ENCODE measurements around the gene FCER1A.
"Not testable (repeated sequence)": the region's sequence is repeated elsewhere in the genome, so short reads cannot be mapped to it uniquely, and the experiment has no call there.

FCER1A gene

GRCh38 chr1:159315381-159315780 is 13.2 kb downstream of the FCER1A start:
- Mint-ChIP-seq H3K27ac (no peak overlapping the region), H3K36me3 (ENCODE audit: low read depth) (no peaks in the 10 kb centered on the region), H3K27me3 (no peaks in the 10 kb centered on the region), H3K4me3 (no peak overlapping the region), H3K9me3 (no peaks in the 10 kb centered on the region), H3K4me1 (ENCODE audit: low read depth) (peaks cover 61% of the 10 kb centered on the region)
- intact Hi-C loops (cut with micrococcal nuclease) = no loop called here

- no peak overlapping the region for H3K4me3 Mint-ChIP-seq
- H3K27me3 Mint-ChIP-seq = no peaks in the 10 kb centered on the region
Measured at GRCh38 chr1:159318784-159319551, 16.8 kb downstream of the FCER1A start.

GRCh38 chr1:159334797-159335196 is 32.7 kb downstream of the FCER1A start:
- H3K27me3 Mint-ChIP-seq = no peaks in the 10 kb centered on the region
- no peaks in the 10 kb centered on the region for H3K4me1 Mint-ChIP-seq (ENCODE audit: low read depth)
- H3K36me3 Mint-ChIP-seq (ENCODE audit: low read depth) = no peaks in the 10 kb centered on the region

More at GRCh38 chr1:159318784-159319551, 16.8 kb downstream of the FCER1A start:
- Mint-ChIP-seq H3K4me1 (ENCODE audit: low read depth) (peaks cover 46% of the 10 kb centered on the region), H3K27ac (no peak overlapping the region), H3K36me3 (ENCODE audit: low read depth) (no peaks in the 10 kb centered on the region), H3K9me3 (no peaks in the 10 kb centered on the region)
- intact Hi-C loops (cut with micrococcal nuclease) = no loop called here

GRCh38 chr1:159338018-159338417 is 35.9 kb downstream of the FCER1A start:
- Mint-ChIP-seq H3K4me3 (no peak overlapping the region), H3K27me3 (no peaks in the 10 kb centered on the region), H3K4me1 (ENCODE audit: low read depth) (peaks cover 13% of the 10 kb centered on the region), H3K36me3 (ENCODE audit: low read depth) (no peaks in the 10 kb centered on the region), H3K9me3 (no peaks in the 10 kb centered on the region), H3K27ac (no peak overlapping the region)
- intact Hi-C loops (cut with micrococcal nuclease) = no loop called here

More at GRCh38 chr1:159334797-159335196, 32.7 kb downstream of the FCER1A start:
- intact Hi-C loops (cut with micrococcal nuclease) = no loop called here
- no peak overlapping the region for H3K27ac Mint-ChIP-seq
- no peaks in the 10 kb centered on the region for H3K9me3 Mint-ChIP-seq
- no peak overlapping the region for H3K4me3 Mint-ChIP-seq

GRCh38 chr1:159339536-159339935 is 37.4 kb downstream of the FCER1A start:
- intact Hi-C loops (cut with micrococcal nuclease) = no loop called here
- no peak overlapping the region for H3K27ac Mint-ChIP-seq
- no peaks in the 10 kb centered on the region for H3K27me3 Mint-ChIP-seq
- no peaks in the 10 kb centered on the region for H3K36me3 Mint-ChIP-seq (ENCODE audit: low read depth)
- no peaks in the 10 kb centered on the region for H3K9me3 Mint-ChIP-seq
- peaks cover 18% of the 10 kb centered on the region for H3K4me1 Mint-ChIP-seq (ENCODE audit: low read depth)
- no peak overlapping the region for H3K4me3 Mint-ChIP-seq

GRCh38 chr1:159341736-159342135 is 39.6 kb downstream of the FCER1A start:
- intact Hi-C loops (cut with micrococcal nuclease) = loop anchor here (10.0 kb wide), 1 partner anchor 97 kb away; no protein-coding TSS in a partner anchor
- Mint-ChIP-seq H3K9me3 (no peaks in the 10 kb centered on the region), H3K4me3 (no peak overlapping the region), H3K4me1 (ENCODE audit: low read depth) (peaks cover 18% of the 10 kb centered on the region), H3K27ac (no peak overlapping the region), H3K36me3 (ENCODE audit: low read depth) (no peaks in the 10 kb centered on the region), H3K27me3 (no peaks in the 10 kb centered on the region)

- intact Hi-C loops (cut with micrococcal nuclease) = loop anchor here (10.0 kb wide), 1 partner anchor 98 kb away; no protein-coding TSS in a partner anchor
- Mint-ChIP-seq H3K4me3 (no peak overlapping the region), H3K4me1 (ENCODE audit: low read depth) (peaks cover 18% of the 10 kb centered on the region), H3K27ac (no peak overlapping the region), H3K9me3 (no peaks in the 10 kb centered on the region), H3K36me3 (ENCODE audit: low read depth) (no peaks in the 10 kb centered on the region), H3K27me3 (no peaks in the 10 kb centered on the region)
Measured at GRCh38 chr1:159342761-159343425, 40.8 kb downstream of the FCER1A start.

- H3K27ac Mint-ChIP-seq; H3K4me1 Mint-ChIP-seq (ENCODE audit: low read depth); H3K27me3 Mint-ChIP-seq; H3K36me3 Mint-ChIP-seq (ENCODE audit: low read depth); H3K9me3 Mint-ChIP-seq; H3K4me3 Mint-ChIP-seq: not testable (repeated sequence)
- intact Hi-C loops (cut with micrococcal nuclease) = loop anchor here (10.0 kb wide), 1 partner anchor 105 kb away; no protein-coding TSS in a partner anchor
Measured at GRCh38 chr1:159349374-159349773, 47.2 kb downstream of the FCER1A start.

GRCh38 chr1:159352436-159352835 is 50.3 kb downstream of the FCER1A start:
- peaks cover 17% of the 10 kb centered on the region for H3K9me3 Mint-ChIP-seq
- H3K36me3 Mint-ChIP-seq (ENCODE audit: low read depth) = no peaks in the 10 kb centered on the region
- no peak overlapping the region for H3K4me3 Mint-ChIP-seq

More at GRCh38 chr1:159352436-159352835, 50.3 kb downstream of the FCER1A start:
- Mint-ChIP-seq H3K27ac (no peak overlapping the region), H3K27me3 (peaks cover 2% of the 10 kb centered on the region), H3K4me1 (ENCODE audit: low read depth) (peaks cover 9% of the 10 kb centered on the region)
- intact Hi-C loops (cut with micrococcal nuclease) = no loop called here

Data from dendritic cell treated with granulocyte-macrophage colony-stimulating factor and Interleukin-4, amounts not matched to agents 40 ng/mL and 50 ng/mL, for 4 days (primary cell).